Neural progenitor cell (in vitro differentiated cells): Measurements from ENCODE around the gene PRMT5. TPM values are rescaled to one million over a fixed set of nuclear protein-coding genes. Genes with fewer than 3 reads are reported as not detected.
"Not testable (repeated sequence)": the region's sequence is repeated elsewhere in the genome, so short reads cannot be mapped to it uniquely, and the experiment has no call there.

Source experiments
- DNase-seq: peaks from one replicate; pipeline ENCODE4 v3.0.0-alpha.2; 2016; ENCODE audit warnings: low spot score
- H2AFZ ChIP-seq: fragments of 200-600 bp; sonication (generic); replicated peaks from 2 replicates; pipeline ENCODE4 v1.6.1; 2016; ENCODE audit warnings: antibody characterized with exemption
- H3F3A ChIP-seq: fragments of 200-600 bp; sonication (generic); 2 replicates; pipeline ENCODE4 v1.6.1; 2016; ENCODE audit warnings: antibody characterized with exemption, low read depth
- H3K27ac ChIP-seq: fragments of 200-600 bp; sonication (generic); 2 replicates; pipeline ENCODE4 v1.5.1; 2016; ENCODE audit warnings: mild to moderate bottlenecking
- H3K27me3 ChIP-seq: fragments of 200-600 bp; sonication (generic); 2 replicates; pipeline ENCODE4 v1.6.1; 2016; ENCODE audit warnings: mild to moderate bottlenecking, moderate library complexity
- H3K36me3 ChIP-seq: fragments of 200-600 bp; sonication (generic); 2 replicates; pipeline ENCODE4 v1.5.1; 2016
- H3K4me1 ChIP-seq: fragments of 200-600 bp; sonication (generic); 2 replicates; pipeline ENCODE4 v1.6.1; 2016; ENCODE audit warnings: mixed run types
- H3K4me2 ChIP-seq: fragments of 200-600 bp; sonication (generic); 2 replicates; pipeline ENCODE4 v1.6.1; 2016
- H3K4me3 ChIP-seq: fragments of 200-600 bp; sonication (generic); 2 replicates; pipeline ENCODE4 v1.5.1; 2016
- H3K79me2 ChIP-seq: fragments of 200-600 bp; sonication (generic); 2 replicates; pipeline ENCODE4 v1.6.1; 2016; ENCODE audit warnings: low read depth
- H3K9ac ChIP-seq: fragments of 200-600 bp; sonication (generic); 2 replicates; pipeline ENCODE4 v1.6.1; 2016
- H3K9me3 ChIP-seq: fragments of 200-600 bp; sonication (generic); 2 replicates; pipeline ENCODE4 v1.5.1; 2016; ENCODE audit warnings: low read depth
- H4K20me1 ChIP-seq: fragments of 200-600 bp; sonication (generic); 2 replicates; pipeline ENCODE4 v1.6.1; 2016; ENCODE audit warnings: low read depth
- H3K27ac Mint-ChIP-seq: 3 replicates; pipeline ENCODE4 v1.8.0; 2021; ENCODE audit warnings: mixed read lengths
- H3K27me3 Mint-ChIP-seq: 2 replicates; pipeline ENCODE4 v1.8.0; 2022; ENCODE audit warnings: low read depth, mild to moderate bottlenecking, inconsistent platforms, moderate library complexity, mixed read lengths; ENCODE audit not compliant: insufficient read depth
- H3K36me3 Mint-ChIP-seq: 3 replicates; pipeline ENCODE4 v1.8.0; 2021; ENCODE audit warnings: mixed read lengths
- H3K4me1 Mint-ChIP-seq: 3 replicates; pipeline ENCODE4 v1.8.0; 2021; ENCODE audit warnings: mixed read lengths
- H3K4me3 Mint-ChIP-seq: 3 replicates; pipeline ENCODE4 v1.8.0; 2021; ENCODE audit warnings: mild to moderate bottlenecking, moderate library complexity, mixed read lengths
- H3K9me3 Mint-ChIP-seq: 3 replicates; pipeline ENCODE4 v1.8.0; 2020; ENCODE audit warnings: mixed read lengths
- EZH2 ChIP-seq: fragments of 200-600 bp; sonication (generic); IDR thresholded peaks from 2 replicates; pipeline ENCODE4 v1.6.1; 2017; ENCODE audit warnings: antibody characterized with exemption, mild to moderate bottlenecking, moderate library complexity
- EZH2phosphoT487 ChIP-seq: fragments of 200-600 bp; sonication (generic); IDR thresholded peaks from 2 replicates; pipeline ENCODE4 v1.6.1; 2017; ENCODE audit warnings: antibody characterized with exemption
- total RNA-seq: library from RNA; depleted of rRNA; stranded (reverse); fragments of >200 nt; gene quantifications from 2 replicates; pipeline ENCODE4 v1.2.3, GENCODE V29; 2015; ENCODE audit warnings: low replicate concordance
- TF ChIP-seq, protein P1 (sequence below): fragments of 200-600 bp; sonication (generic); IDR thresholded peaks from 2 replicates; pipeline ENCODE4 v1.5.1; 2017; ENCODE audit warnings: antibody characterized with exemption, mild to moderate bottlenecking

Gene PRMT5
- total RNA-seq, 1 donor from 2014 or later, result 54.6 TPM

- H3K4me2 ChIP-seq, result no peak overlapping the region
- no peaks in the 10 kb centered on the region for H3K27me3 ChIP-seq
- peaks cover 16% of the 10 kb centered on the region for H3K4me1 Mint-ChIP-seq
- peaks cover 7% of the 10 kb centered on the region for H3F3A ChIP-seq
- no peaks in the 10 kb centered on the region for H3K27me3 Mint-ChIP-seq
- H3K79me2 ChIP-seq, result peaks cover 16% of the 10 kb centered on the region
- H3K4me1 ChIP-seq, result peaks cover 7% of the 10 kb centered on the region
- no peak for TF ChIP-seq EZH2phosphoT487
- TF ChIP-seq, protein P1, sequence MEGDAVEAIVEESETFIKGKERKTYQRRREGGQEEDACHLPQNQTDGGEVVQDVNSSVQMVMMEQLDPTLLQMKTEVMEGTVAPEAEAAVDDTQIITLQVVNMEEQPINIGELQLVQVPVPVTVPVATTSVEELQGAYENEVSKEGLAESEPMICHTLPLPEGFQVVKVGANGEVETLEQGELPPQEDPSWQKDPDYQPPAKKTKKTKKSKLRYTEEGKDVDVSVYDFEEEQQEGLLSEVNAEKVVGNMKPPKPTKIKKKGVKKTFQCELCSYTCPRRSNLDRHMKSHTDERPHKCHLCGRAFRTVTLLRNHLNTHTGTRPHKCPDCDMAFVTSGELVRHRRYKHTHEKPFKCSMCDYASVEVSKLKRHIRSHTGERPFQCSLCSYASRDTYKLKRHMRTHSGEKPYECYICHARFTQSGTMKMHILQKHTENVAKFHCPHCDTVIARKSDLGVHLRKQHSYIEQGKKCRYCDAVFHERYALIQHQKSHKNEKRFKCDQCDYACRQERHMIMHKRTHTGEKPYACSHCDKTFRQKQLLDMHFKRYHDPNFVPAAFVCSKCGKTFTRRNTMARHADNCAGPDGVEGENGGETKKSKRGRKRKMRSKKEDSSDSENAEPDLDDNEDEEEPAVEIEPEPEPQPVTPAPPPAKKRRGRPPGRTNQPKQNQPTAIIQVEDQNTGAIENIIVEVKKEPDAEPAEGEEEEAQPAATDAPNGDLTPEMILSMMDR, result no peak
- TF ChIP-seq EZH2, result no peak
- H4K20me1 ChIP-seq, result no peaks in the 10 kb centered on the region
- H3K36me3 ChIP-seq, result peaks cover 5% of the 10 kb centered on the region
- H3K27ac Mint-ChIP-seq, result no peak overlapping the region
- peaks cover 18% of the 10 kb centered on the region for H3K36me3 Mint-ChIP-seq
- H3K4me3 Mint-ChIP-seq, result no peak overlapping the region
- H3K9me3 ChIP-seq, result no peaks in the 10 kb centered on the region
- no peak overlapping the region for H3K4me3 ChIP-seq
- H3K9me3 Mint-ChIP-seq, result no peaks in the 10 kb centered on the region
- no peak overlapping the region for H3K9ac ChIP-seq
- no peak overlapping the region for H3K27ac ChIP-seq
- DNase-seq, result no peak
- H2AFZ ChIP-seq, result no peak overlapping the region
These were observed 23.2 kb upstream of the PRMT5 start for GRCh38 chr14:22952418-22952817.

DNA sequence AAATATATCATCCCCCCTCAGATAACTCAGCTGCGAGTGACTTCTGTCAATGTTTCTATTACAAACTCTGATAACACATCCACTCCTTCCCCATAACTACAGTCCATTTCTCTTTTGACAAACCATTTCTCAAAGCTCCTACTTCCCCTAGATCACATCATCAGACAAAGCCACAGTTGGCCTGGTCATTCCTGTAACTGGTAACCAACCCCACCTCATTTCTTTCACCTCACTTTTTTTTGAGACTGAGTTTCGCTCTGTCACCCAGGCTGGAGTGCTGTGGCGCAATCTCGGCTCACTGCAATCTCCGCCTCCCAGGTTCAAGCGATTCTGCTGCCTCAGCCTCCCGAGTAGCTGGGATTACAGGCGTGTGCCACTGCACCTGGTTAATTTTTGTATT is 22.6 kb upstream of the PRMT5 start:
- not testable (repeated sequence) for H3K4me2 ChIP-seq, H3K9ac ChIP-seq, H3K27me3 Mint-ChIP-seq, H4K20me1 ChIP-seq, H3K9me3 Mint-ChIP-seq, H2AFZ ChIP-seq, DNase-seq, H3F3A ChIP-seq, H3K4me3 ChIP-seq, H3K36me3 ChIP-seq, H3K27ac ChIP-seq, H3K4me1 ChIP-seq, H3K27me3 ChIP-seq, H3K27ac Mint-ChIP-seq, H3K4me3 Mint-ChIP-seq, H3K9me3 ChIP-seq
- Mint-ChIP-seq H3K4me1 (peaks cover 16% of the 10 kb centered on the region), H3K36me3 (peaks cover 18% of the 10 kb centered on the region)
- H3K79me2 ChIP-seq, result peaks cover 16% of the 10 kb centered on the region

DNA sequence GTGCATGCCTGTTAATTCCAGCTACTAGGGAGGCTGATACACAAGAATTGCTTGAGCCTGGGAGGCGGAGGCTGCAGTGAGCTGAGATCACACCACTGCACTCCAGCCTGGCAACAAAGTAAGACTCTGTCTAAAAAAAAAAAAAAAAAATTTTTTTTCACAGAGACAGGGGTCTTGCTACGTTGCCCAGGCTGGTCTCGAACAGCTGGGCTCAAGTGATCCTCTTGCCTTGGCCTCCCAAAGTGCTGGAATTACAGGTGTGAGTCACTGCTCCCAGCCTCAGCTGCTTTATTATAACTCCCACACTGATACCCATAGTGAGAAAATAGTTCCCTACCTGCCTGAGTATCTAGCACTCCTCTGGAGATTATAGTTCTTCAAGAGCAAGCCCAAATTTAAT is 16.5 kb upstream of the PRMT5 start:
- no peaks in the 10 kb centered on the region for H3K9me3 Mint-ChIP-seq
- Histone ChIP-seq H3K27me3 (no peaks in the 10 kb centered on the region), H3K9me3 (no peaks in the 10 kb centered on the region), H4K20me1 (no peaks in the 10 kb centered on the region), H3K4me2 (no peak overlapping the region), H3K36me3 (no peaks in the 10 kb centered on the region), H3K79me2 (no peaks in the 10 kb centered on the region), H3F3A (peaks cover 7% of the 10 kb centered on the region), H3K9ac (no peak overlapping the region), H3K4me1 (no peaks in the 10 kb centered on the region), H3K27ac (no peak overlapping the region), H3K4me3 (no peak overlapping the region), H2AFZ (no peak overlapping the region)
- H3K27ac Mint-ChIP-seq, result no peak overlapping the region
- TF ChIP-seq EZH2, result no peak
- no peak for TF ChIP-seq EZH2phosphoT487
- TF ChIP-seq, protein P1, result no peak
- no peaks in the 10 kb centered on the region for H3K27me3 Mint-ChIP-seq
- H3K36me3 Mint-ChIP-seq, result peaks cover 20% of the 10 kb centered on the region
- no peak for DNase-seq
- H3K4me3 Mint-ChIP-seq, result no peak overlapping the region
- no peaks in the 10 kb centered on the region for H3K4me1 Mint-ChIP-seq

GRCh38 chr14:22939684-22940083 is 10.5 kb upstream of the PRMT5 start:
- H3K4me3 ChIP-seq, result no peak overlapping the region
- H3K4me3 Mint-ChIP-seq, result no peak overlapping the region
- peaks cover 18% of the 10 kb centered on the region for H3K36me3 Mint-ChIP-seq
- no peaks in the 10 kb centered on the region for H3K4me1 ChIP-seq
- H3K27me3 Mint-ChIP-seq, result no peaks in the 10 kb centered on the region
- no peaks in the 10 kb centered on the region for H3K79me2 ChIP-seq
- no peaks in the 10 kb centered on the region for H3K27me3 ChIP-seq
- H3K36me3 ChIP-seq, result no peaks in the 10 kb centered on the region
- no peak for DNase-seq
- no peaks in the 10 kb centered on the region for H4K20me1 ChIP-seq
- no peaks in the 10 kb centered on the region for H3K4me1 Mint-ChIP-seq
- H3K9me3 ChIP-seq, result no peaks in the 10 kb centered on the region
- TF ChIP-seq, protein P1, result no peak
- TF ChIP-seq EZH2, result no peak
- H3K27ac ChIP-seq, result no peak overlapping the region
- H3F3A ChIP-seq, result peaks cover 7% of the 10 kb centered on the region
- H3K27ac Mint-ChIP-seq, result peak overlapping the region; percentile 28
- no peaks in the 10 kb centered on the region for H3K9me3 Mint-ChIP-seq
- H3K9ac ChIP-seq, result no peak overlapping the region
- no peak overlapping the region for H3K4me2 ChIP-seq
- no peak overlapping the region for H2AFZ ChIP-seq
